COLO668 (cell line): ENCODE results near the gene DNAJA1.

ENCODE experiments used
- DNase-seq: peaks from one replicate; lab custom pipeline; 2025; ENCODE audit not compliant: unreplicated experiment; lab: John Stamatoyannopoulos, UW

The DNAJA1 gene

DNA sequence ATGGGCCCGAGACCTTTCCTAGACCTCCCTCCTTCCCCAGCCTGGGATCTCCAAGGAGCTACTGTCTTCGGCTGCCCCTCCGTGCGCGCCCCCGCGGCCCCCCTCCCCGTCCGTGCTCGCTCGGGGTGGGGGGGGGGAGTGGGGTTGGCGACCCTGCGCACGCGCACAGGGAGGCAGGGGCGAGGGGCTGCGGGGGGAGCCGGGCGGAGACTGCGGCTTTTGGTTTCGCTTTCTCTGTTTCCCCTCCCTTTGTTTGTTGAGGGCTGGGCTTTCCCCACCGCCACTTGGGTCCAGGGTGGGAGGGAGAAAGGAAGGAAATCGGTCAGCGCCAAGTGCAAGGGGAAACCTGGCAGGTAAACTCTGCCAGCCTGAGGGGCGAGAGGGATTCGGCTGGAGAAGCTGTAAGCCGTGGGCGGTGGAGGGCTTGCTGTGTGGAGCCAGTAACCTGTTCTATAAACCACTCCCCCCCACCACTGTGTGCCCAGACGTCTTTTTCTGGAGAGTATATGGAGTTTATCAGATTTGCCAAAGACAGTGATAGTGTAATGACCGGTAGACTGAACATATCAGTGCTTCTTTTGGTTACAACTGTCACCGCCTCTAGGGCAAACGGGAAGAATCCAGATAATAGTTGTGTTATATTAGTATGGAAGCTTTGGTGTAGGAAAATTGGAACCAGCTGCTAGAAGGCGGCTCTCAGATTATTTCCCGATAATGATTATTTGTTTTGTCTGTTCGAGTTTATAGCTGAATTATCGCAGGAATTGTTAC lies 684 bp downstream of the DNAJA1 start:
- peak; percentile 67 for DNase-seq

DNA sequence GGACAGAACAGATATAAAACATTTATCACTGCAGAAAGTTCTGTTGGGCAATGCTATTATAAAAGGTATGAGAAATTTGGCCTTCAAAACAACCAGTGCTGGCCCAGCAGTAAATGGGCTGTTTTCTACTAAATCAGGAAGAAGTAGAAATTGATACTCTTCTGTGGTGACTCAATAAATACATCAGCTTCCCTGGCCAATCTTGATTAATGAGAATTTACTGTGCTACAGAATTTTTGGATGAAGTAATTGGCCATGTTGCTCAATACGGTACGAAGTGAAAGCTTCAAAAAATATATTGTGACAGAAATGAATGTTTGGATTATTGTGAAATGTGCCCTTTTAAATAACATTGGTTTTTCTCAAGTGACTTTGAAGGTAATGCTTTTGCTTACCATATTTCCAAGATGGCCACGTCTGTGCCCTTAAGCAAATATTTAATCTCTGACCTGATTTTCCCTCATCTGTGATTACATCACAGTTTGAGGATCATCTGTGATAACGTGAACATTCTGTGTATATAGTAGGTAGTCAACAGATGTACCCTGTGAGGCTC lies 4.2 kb downstream of the DNAJA1 start:
- no peak for DNase-seq

DNA sequence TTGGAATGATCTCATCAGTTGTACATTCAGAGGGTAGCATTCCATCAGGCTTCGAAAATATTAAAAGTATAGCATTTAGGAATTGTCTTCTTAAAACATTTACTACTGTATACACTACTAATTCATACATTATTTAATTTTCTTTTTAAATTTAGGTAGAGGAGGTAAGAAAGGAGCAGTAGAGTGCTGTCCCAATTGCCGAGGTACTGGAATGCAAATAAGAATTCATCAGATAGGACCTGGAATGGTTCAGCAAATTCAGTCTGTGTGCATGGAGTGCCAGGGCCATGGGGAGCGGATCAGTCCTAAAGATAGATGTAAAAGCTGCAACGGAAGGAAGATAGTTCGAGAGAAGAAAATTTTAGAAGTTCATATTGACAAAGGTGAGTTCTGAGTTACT lies 5.2 kb downstream of the DNAJA1 start:
- DNase-seq: no peak

DNA sequence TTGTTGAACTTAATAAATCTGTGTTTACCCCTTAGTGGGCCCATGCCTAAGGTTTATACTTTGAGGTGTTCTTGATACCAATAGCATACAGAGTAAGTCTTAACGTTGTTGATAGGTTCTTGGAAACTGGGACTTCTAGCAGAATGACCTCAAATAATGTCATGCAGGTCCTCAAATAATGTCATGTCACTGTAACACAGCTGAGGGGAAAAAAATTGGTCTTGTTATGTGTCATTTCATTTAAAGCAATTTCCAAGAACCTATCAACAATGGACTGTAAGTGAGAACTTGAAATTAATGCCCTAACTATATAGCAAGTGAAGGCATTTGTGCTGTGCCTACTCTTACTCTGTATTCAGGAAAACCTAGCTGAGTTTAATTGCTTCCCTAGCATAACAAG lies 7.2 kb downstream of the DNAJA1 start:
- DNase-seq: no peak

DNA sequence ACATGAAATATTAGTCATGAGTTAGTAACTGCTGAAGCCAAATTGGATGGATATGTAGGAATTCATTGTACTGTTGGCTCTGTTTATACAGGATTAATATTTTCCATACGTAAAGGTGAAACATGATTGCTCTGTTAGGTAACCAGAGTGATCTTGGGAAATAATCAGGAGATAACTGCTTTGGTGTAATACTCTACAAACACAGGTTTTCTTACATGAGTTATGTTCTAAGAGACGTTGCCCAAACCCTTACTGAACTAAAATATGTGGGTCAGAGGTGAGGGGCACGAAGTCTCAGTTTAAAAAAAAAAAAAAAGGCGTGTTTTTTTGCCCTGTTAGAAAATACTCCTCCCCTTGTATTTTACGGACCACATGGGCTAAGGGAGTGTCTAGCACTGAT lies 7.8 kb downstream of the DNAJA1 start:
- no peak for DNase-seq

DNA sequence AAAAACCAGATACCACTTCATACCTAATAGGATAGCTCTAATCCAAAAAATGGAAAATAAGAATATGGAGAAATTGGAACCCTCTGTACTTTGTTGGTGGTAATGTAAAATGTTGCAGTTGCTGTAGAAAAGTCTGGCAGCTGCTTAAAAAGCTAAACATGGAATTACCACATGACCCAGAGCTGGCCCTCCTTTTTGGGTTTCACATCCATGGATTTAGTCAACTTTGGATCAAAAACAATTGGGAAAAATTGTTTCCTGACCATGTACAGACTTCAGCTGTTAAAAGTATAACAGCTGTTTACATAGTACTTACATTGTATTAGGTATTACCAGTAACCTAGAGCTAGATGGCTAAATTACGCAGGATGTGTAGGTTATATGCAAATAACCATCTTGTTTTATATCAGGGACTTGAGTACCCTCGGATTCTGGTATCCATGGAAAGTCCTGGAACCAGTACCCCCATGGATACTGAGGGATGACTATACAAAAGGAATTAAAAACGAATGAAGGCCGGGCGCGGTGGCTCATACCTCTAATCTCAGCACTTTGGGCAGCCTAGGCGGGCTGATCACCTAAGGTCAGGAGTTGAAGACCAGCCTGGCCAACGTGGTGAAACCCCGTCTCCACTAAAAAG lies 15.8 kb downstream of the DNAJA1 start:
- no peak for DNase-seq

DNA sequence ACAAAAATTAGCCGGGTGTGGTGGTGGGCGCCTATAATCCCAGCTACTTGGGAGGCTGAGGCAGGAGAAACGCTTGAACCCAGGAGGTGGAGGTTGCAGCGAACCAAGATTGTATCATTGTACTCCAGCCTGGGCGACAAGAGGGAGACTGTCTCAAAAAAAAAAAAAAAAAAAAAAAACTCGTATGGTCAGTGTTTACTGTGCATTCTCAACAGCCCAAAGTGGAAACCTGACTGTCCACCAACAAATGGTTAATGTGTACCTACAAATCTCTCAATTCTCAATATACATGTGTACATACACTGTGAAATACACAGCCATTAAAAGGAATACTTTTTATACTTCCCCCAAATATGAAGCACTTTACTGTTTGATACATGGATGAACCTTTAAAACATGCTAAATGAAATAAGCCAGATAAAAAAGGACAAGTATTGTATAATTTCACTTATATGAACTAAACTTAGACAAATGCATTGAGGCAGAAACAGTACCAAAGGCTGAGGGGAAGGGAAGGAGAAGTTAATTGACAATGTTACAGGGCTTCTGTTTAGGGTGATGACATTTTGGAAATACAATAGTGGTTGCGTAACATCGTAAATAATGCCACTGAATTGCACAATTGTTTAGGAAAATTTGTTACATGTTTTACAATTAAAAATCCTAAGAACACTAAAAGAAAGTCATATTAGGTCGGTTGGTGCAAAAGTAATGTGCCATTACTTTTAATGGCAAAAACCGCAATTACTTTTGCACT lies 16.5 kb downstream of the DNAJA1 start:
- DNase-seq: no peak

DNA sequence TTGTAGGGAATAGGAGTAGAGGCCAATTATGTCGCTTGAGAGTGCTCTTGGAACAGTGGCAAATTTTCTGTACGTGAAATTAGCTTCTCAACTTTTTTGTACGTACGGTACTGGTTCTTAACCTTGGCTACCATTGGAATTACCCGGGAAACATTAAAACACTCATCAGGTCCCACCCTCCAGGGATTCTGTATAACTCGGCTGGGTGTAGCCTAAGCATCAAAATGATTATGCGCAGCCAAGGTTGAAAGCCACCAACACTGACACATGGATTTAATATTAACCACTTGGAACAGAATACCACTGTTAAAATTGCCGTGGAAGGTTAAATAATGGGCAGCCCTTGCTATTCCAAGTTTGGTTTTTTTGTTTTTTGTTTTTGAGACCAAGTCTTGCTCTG lies 17.4 kb downstream of the DNAJA1 start:
- no peak for DNase-seq

DNA sequence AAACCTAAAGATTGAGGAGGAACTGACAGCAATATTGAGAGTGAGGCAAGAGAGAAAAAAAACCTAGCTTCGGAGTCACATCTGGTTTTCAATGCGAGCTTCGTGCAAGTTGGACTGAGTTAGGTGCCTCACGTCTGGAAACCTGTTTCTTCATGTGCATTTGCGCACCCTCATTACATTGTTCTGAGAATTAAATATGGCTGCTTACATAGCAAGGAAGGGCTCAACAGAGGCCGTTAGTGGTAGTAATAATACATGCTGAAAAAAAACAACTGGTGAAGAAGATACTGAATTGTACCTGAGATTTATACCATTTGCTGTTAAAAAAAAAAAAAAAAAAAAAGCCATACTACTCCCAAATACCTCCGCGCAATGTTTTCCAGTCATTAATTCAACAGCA lies 18.6 kb downstream of the DNAJA1 start:
- no peak for DNase-seq

DNA sequence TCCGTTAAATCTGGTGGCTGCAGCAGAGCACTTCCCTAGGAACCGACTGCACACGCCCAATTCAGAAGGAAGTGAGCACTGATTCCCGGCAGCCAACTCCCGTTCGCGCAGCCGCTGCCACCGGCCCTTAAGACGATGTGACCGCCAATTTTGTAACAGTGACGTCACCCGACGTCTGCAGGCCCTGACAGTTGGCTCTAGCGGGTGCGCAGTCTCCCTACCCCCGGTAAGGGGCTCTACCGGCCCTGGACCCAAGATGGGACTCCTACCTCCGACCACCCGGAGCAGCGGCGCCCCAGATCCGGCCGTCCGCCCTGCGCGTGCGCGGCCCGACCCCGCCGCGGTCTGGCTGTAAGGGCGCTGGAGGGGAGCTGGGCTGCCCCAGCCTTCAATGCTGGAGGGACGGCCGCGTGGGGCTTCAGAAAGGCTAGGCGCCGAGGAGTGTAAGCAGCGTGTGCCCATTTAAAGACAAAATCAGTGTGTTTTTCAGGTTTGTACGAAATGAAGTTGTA lies 19.1 kb downstream of the DNAJA1 start:
- DNase-seq: peak; percentile 85

DNA sequence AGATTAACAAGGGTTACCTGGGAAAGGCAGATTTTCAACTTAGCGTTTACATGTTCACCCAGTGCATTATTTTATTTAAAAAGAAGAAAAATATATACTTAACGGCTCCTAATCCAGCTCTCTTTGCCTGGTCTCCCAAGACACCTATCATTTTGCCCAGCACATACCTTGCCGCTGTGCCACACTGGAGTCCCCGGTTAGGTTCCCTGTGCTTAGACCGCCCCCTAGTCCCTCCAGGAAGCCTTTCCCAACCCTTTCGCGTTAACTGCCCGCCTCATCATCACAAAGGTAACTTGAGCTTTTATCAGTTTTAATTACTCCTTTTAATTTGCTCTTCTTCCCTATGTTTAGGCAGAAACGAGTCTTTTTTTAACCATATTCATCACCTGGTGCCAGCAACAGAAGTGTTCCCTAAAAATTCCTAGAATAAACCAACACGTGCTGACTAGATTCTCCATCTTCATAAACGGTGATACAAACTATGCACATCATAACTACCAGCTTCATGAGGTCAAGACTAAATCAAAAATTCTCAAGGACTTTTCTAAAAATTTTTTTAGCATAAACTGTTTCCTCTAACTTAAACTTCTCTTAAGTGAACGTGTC lies 19.7 kb downstream of the DNAJA1 start:
- DNase-seq: peak; percentile 45

DNA sequence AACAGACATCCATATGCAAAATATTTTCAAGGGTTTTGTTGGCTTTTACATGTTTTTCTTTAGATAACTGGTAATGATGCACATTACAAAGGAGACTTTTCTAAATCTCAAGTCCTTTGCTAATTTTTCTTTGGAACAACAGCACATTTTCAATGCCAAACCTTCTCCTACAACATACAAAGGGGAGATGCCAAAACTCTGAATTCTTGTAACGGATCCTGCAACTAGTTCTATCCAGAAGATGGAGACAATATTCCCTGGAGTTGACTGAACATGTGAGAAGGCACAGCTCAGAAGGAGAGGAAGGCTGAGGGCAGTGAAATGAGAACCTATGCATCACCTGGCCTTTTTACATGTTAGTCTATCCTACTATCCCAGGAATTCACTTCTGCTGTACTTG lies 21.0 kb downstream of the DNAJA1 start:
- no peak for DNase-seq

DNA sequence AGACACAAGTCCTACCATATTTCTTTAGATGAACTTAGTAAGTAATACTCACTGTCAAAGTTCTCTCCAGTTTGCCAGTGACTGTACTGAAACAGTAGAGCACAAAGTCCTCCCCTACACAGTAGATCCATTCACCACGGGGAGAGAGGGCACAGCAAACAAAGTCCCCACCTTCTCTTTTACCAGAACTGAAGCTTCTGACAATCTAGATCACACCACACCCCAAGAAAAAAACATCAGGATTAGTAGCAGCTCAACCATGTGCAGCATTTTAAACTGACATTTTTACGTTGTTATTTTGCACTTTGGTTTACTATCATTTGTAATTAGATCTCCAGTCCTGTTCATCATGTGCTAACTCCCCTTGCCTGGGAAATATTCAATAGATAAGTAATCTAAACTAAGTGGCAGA lies 23.0 kb downstream of the DNAJA1 start:
- no peak for DNase-seq

DNA sequence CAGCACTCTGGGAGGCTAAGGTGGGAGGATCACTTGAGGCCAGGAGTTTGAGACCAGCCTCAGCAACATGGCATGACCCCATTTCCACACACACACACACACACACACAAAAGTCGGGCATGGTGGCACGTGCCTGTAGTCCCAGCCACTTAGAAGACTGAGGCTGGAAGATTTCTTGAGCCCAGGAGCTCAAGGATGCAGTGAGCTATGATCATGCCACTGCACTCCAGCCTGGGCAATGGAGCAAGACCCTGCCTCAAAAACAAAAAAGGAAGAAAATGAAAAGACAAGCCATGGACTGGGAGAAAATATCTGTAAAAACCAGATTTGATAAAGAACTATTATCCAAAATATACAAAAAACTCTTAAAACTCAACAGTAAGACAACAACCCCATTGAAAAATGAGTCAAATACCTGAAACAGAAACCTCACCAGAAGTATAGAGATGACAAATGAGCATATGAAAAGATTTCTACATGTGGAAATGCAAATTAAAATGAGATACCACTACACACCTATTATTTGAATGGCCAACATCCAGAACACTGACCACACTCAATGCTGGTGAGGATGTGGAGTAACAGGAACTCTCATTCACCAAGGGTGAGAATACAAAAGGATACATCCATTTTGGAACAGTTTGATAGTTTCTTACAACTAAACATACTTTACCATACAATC lies 24.7 kb downstream of the DNAJA1 start:
- DNase-seq: no peak

DNA sequence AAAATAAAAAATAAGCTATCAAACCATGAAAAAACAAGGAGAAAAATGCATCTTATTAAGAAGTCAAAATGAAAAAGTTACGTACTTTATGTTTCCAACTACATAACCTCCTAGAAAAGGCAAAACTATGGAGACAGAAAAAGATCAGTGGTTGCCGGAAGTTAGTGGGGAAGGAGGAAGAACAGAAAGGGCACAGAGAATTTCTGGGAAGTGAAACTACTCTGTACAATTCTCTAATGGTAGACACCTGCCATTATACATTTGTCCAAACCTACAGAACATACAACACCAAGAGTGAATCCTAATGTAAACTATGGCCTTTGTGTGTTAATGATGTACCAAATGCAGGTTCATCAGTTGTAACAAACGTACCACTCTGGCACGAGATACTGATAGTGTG lies 26.1 kb downstream of the DNAJA1 start:
- DNase-seq: no peak

DNA sequence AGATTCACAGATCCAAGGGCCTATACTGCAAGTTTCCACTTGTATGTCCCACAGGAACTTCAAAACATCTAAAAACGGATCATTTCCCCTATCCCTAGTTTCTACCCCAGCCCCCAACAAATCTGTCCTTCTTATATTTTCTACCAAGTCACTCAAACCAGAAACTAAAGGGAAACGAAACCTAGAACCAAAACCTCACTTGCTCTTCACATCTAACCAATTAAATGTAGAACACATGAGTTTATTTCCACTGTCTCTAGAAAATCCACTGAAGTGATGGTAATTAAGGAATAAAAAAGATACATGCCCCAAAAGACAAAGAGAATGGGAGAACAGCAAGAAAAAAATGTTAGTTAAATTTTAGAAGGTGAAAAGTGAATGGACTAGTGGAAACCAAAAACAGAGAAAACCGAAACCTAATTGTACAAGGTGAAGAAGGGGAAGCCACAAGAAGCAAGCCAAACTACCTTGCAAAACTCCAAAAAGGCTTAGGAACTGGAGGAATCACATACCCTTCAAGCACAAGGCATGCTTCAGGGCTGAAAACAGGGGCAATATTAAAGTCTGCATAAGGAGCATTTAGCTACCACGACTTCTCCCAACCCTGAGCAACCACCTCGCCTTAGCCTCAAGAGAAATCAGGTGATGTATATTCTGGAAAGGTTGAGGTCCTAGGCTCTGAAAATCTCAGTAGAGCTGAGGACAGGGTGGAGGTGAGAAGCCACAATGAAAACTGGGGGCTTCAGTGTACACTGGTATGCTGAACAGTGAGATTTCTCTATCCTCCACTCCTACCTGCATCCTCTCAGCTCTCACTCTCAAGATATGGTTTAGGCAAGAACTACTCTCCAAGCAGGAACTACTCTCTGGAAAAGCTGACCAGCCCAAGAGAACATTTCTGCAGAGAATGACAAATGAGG lies 40.3 kb downstream of the DNAJA1 start:
- no peak for DNase-seq

DNA sequence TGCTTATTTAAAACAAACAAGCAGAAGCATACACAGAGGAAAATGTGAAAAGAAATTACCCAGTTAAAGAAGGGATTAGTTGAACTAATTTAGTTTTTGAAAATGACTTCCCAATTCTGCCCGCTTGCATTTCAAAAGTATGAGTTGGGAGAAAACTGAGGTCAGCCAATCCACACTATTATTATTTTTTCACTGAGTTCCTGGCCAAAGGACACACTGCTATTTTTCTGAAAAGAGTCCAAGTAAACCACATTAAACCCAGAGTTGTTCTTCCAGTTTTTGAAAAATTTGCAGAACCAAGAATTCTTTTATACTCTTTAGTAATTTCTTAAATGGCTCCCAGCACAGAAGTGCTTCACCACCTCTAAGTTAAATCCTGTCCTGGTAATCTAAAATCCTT lies 43.9 kb downstream of the DNAJA1 start:
- no peak for DNase-seq

DNA sequence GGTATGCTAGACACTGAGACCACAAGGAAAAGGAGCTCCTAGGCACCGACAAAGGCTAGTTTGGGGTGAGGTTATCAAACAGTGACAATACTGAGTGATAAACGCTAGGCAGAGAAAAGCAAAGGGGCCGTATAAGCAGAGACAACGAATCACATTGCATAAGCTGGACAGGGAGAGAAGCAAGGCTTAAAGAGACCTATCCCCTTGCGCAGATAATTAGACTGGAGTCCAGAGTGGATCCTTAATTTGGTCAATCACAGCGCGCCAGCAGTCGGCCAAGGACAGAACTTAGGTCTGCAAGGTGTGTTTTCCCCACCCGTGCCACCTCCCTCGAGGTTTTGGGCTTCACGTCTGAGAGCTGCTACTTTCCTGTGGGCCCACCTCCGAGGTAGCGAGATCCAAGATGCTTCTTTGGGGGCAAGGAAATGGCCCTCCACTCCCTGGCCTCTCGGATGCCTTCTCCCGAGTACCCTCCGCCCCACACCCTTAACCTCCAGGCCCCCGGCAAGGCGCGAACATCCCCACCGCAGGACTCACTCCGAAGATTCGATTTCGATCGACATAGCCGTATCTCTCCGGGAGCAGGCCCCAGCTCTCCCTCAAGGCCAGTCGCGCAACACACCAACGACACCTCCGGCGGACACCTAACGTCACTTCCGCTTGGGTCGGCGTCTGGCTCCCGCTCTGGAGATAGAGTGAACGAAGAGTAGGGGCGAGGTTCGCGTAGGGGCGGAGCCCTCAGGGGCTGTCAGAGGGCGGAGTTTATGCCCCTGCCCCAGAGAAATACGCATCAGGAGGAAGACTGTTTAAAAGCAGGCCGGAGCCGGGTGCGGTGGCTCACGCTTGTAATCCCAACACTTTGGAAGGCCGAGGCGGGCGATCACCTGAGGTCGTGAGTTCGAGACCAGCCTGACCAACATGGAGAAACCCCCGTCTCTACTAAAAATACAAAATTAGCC lies 51.3 kb downstream of the DNAJA1 start, which contains the start of gene SMU1:
Gene SMU1, minus strand, starts transcription at position 629 of the 959 bp plus-strand sequence. Its CDS starts 66 bp downstream, at position 563.
- DNase-seq: peak; percentile 96
